ENCODE data around the gene VPS72. TPM values are rescaled to one million over a fixed set of nuclear protein-coding genes. Genes with fewer than 3 reads are reported as not detected.

Gene VPS72
- total and polyA plus RNA-seq, 9 of the 15 experiments (the other 6 are each of a cell fraction or from before 2014, with no cell fraction given), result 7.2 to 131 (median 75.7) TPM

- no peak for TF ChIP-seq ZHX1 (conservative IDR thresholded peaks at IDR 0.05; ENCODE audit: low read length)
- no peak; the same call in 1 of the 2 replicates for TF ChIP-seq MTA1 (IDR thresholded peaks at IDR 0.05; ENCODE audit: borderline replicate concordance)
- TF ChIP-seq NELFE (IDR thresholded peaks at IDR 0.05; ENCODE audit: insufficient read depth, insufficient read length), result no peak
- TF ChIP-seq ZNF274 (IDR thresholded peaks at IDR 0.05; ENCODE audit: borderline replicate concordance, low read depth, low read length), result no peak
- no peak for TF ChIP-seq MCM7 (IDR thresholded peaks at IDR 0.05)
- TF ChIP-seq ZC3H8 (IDR thresholded peaks at IDR 0.05), result no peak
- no peak for TF ChIP-seq NFXL1 (CRISPR knock-in tag; IDR thresholded peaks at IDR 0.05)
- no peak; the same call in 1 of the 2 replicates for TF ChIP-seq FOSL1 (tag; conservative IDR thresholded peaks at IDR 0.05)
- no peak for TF ChIP-seq ZNF717 (CRISPR knock-in tag; IDR thresholded peaks at IDR 0.05)
Measured at GRCh38 chr1:151165281-151165737, 24.7 kb downstream of the VPS72 start (continued).

Data from K562 (cell line).